DMS114 treated with DMSO at 0.1 percent for 48 hours (cell line): ENCODE measurements around the gene LRRC70.

Experiments used
- DNase-seq: peaks from one replicate; lab custom pipeline; 2025; ENCODE audit not compliant: unreplicated experiment; lab: John Stamatoyannopoulos, UW

The LRRC70 gene

DNA sequence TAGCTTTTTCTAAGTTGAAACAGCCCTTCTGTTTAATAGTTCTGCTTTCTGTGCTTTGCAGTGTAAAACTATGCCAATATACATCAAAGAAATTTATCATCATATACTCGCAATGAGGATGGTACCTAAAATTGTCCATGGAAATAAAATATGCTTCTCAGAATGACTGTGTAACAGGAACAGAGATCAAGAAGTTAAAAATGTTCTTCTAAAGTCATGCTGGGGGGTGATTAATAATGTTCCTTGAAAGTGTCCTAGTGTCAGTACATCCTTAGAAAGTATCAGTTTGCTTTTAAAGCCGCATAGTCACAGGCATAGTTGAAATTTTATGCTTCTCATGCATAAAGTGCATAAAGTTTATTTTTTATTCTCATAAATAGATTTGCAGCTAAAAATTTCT, 4.0 kb upstream of the LRRC70 start:
- DNase-seq: no peak

GRCh38 chr5:62575066-62575465, 3.6 kb upstream of the LRRC70 start:
- no peak for DNase-seq

- DNase-seq: no peak
Observed at GRCh38 chr5:62575489-62575888, 3.1 kb upstream of the LRRC70 start.

GRCh38 chr5:62576570-62577170, 1.9 kb upstream of the LRRC70 start:
- no peak for DNase-seq

DNA sequence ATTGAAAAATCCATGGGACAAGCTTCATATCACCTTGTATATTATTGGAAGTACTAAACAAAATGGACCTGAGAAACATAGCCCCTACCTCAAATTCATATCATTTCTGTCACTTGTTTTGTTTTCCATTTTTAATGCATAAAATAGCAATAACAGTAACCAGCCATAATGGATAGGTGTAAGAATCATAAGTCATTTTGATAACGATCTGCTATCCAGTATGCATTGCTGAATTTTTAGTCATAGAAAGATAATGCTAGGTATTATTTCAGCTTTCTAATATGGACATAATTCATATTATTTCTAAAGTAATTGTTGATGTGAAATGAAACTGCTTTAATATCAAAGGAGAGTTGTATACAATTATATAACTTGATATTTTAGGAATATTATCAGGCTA, 1.1 kb upstream of the LRRC70 start:
- DNase-seq: no peak

- DNase-seq: no peak
Observed at GRCh38 chr5:62579761-62580160, 1.1 kb downstream of the LRRC70 start.

DNA sequence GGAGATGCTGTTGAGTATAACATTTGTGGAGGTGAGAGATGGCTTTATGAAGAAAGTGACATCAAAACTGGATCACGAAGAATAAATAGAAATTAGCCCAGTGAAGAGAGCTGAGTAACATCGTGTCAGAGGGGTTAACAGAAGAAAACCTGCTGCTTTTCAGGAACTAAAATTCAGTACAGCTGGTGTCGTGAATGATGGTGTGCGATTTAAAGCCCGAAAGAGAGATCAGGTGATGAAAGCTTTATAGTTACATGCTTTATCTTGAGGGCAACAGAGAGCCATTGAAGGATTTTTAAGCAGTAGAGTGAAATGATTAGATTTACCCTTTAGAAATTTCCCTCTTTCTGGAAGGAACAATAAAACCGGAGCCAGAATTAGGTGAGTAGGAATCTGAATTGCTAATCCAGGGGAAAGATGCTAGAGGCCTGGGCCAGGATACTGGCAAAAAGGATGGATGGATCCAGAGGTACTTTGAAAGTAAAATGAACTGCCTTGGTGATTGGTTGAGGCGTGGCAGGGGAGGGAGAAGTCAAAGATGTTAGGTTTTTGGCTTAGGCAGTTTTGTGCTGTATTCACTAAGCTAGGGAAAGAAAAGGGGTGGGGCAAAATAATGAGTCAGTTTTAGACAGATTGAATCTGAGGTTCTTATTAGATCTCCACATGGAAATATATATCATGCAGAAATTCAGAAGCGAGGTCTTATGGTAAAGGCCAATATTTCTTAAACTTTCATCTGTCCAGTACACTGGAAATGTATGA, 3.4 kb downstream of the LRRC70 start:
- no peak for DNase-seq

GRCh38 chr5:62584391-62584790, 5.8 kb downstream of the LRRC70 start:
- no peak for DNase-seq

DNA sequence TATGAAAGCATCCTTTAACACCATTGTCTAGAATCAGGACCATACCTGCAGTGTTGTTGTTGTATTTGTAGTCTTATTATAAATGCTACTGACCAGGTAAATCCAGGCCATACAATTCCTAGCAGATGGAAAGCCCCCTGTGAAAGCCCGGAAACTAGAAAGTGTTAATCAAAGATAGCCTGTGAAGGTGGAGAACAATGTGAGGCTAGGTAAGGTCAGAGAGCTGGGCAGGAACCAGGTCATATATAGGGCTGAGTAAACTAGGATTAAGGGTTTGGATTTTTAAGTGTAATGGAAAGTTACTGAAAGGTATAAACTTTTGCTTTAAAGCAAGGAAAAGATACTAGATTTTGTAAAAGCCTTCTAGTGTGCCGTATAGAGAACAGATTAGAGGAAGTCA, 6.7 kb downstream of the LRRC70 start:
- DNase-seq: no peak

DNA sequence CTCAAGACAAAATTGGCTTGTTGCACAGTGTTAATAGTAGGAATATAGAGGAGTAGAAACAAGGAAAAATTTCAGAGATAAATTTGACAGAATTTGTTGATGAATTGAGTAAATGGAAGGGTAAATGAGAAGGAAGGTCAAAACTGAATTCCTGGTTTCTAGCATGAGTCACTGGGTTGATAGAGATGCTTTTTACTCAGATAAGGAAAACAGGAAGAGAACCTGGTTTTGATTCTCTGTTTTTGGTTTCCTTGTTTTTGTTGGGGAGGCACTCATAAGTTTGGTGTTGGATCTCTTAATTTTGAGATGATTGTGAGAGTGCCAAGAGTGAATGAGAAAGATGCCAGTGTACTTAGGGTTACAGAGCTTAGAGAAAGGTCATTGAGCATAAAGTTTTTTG, 7.1 kb downstream of the LRRC70 start:
- DNase-seq: no peak

GRCh38 chr5:62587737-62588136, 9.1 kb downstream of the LRRC70 start:
- DNase-seq: no peak

- DNase-seq: no peak
Observed at GRCh38 chr5:62588668-62589067, 10.0 kb downstream of the LRRC70 start.

DNA sequence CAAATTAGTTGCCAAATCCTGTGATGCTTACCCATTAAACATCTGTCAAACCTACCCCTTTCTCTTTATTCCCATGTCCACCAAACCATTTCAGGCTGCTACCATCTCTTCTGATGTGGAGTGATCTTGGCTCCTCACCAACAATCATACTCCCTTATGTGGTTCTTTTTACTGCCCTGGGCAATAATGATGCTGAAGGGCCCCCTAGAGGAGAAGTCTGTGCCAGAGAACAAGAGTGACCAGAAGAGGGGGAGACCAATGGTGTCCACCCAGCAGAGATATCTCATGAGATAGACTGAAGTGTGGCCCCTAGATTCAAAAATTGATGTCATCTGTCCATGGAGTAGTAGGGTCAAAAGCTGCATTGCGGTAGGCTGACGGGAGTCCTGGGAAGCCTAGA, 10.9 kb downstream of the LRRC70 start:
- DNase-seq: no peak

GRCh38 chr5:62590387-62590786, 11.8 kb downstream of the LRRC70 start:
- no peak for DNase-seq

DNA sequence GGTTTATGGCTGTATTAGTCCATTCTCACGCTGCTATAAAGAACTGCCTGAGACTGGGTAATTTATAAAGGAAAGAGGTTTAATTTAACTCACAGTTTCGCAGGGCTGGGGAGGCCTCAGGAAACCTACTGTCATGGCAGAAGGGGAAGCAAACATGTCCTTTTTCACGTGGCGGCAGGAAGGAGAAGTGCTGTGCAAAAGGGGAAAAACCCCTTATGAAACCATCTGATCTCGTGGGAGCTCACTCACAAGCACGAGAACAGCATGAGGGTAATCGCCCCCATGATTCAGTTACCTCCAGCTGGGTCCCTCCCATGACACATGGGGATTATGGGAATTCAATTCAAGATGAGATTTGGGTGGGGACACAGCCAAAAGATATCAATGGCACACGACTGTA, 13.9 kb downstream of the LRRC70 start:
- no peak for DNase-seq

- DNase-seq: no peak
Observed at GRCh38 chr5:62593331-62593730, 14.7 kb downstream of the LRRC70 start.

DNA sequence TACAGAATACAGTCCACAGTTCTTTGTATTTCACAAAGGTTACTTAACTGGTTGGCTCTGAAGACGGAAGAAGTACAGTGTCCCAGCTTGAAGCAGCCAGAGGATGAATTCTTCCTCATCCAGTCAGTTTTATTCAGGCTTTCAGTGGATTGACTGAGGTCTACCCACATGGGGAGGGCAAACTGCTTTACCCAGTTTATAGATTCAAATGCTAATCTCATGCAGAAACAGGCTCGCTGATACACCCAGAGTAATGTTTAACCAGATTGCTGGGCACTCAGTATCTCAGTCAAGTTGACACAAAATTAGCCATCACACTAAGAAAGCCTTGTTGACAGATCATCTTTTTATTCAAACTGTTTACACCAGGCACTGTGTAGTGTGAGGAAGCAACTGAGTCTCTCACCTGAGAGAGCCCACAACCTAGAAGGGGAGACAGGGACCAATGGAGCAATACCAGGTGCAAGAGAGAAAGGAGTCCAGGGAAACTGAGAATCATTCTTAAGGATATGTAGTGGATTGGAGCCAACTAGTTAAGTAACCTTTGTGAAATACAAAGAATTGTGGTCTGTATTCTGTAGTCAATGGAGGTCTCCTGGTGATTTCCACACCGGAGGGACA, 15.9 kb downstream of the LRRC70 start:
- no peak for DNase-seq

DNA sequence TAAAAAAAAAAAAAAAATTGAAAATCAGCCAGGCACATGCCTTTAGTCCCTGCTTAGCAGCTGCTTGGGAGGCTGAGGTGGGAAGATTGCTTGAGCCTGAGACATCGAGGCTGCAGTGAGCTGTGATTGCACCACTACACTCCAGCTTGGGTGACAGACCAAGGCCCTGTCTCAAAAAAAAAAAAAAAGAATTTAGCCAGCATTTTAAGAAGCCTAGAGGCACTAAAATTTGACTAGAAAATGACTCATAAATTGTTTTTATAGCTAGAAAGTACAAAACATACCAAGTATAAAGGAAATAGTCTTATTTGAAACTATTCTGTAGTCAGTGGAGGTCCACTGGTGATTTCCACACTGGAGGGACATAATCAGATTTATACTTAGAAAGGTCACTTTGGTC, 17.5 kb downstream of the LRRC70 start:
- DNase-seq: no peak

- DNase-seq: no peak
Observed at GRCh38 chr5:62596691-62597090, 18.1 kb downstream of the LRRC70 start.

GRCh38 chr5:62597314-62597713, 18.7 kb downstream of the LRRC70 start:
- DNase-seq: no peak

DNA sequence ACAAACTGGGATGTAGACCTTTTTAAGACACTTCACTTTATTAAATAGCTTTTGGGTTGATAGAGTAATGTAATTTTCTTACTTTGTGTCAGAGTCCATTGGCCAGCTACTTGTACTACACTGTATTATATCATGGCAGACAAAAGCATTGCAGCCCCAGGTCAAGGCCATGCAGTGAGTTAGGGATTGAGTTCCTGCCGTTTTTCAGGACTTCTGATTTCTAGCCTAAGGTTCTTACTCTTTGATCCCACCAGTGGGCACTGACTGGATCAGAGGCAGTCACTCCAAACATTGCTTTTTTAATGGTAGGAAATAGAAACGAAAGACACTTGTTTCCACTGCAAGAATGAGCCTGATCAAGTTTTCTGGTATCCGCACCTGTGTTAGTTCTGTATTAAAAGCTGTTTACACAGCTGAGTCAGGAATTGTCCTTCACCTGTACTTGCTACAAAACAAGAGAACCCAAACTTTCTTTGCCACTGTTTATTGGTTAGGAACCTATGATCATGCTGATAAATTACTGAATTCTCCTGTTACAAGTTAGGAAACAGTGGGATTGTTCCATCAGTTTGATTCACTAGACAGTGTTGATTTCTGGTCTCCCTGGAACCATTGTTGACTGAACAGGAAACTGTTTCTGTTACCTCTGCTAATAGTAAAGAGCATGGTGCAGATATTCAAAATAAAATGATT, 22.1 kb downstream of the LRRC70 start:
- DNase-seq: no peak

DNA sequence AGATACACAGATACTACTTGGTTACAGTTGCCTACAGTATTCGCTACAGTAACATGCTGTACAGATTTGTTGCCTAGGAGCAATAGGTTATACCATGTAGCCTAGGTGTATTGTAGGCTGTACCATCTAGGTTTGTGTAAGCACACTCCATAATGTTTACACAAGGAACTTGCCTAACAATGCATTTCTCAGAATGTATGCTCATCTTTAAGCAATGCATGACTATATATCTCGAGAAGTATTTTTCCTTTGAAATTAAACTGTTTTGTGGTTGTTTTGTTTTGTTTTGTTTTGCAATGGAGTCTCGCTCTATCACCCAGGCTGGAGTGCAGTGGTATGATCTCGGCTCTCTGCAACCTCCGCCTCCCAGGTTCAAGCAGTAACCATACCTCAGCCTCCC, 25.3 kb downstream of the LRRC70 start:
- DNase-seq: no peak
